HCT116 (cell line): Measurements from ENCODE around the gene TNNI2.

Source experiments
- EZH2 ChIP-seq: fragments of 200-600 bp; sonication (generic); IDR thresholded peaks from 2 replicates; pipeline ENCODE4 v1.6.1; 2017; ENCODE audit warnings: antibody characterized with exemption, mixed run types
- EZH2phosphoT487 ChIP-seq: fragments of 200-600 bp; IDR thresholded peaks from 2 replicates; pipeline ENCODE4 v1.6.1; 2018; ENCODE audit warnings: antibody characterized with exemption, borderline replicate concordance
- FOSL1 ChIP-seq: IDR thresholded peaks from 2 replicates; pipeline ENCODE4 v1.6.1; 2012; ENCODE audit warnings: low read depth
- POLR2A ChIP-seq: IDR thresholded peaks from 2 replicates; pipeline ENCODE4 v1.7.0; 2011; ENCODE audit warnings: borderline replicate concordance; ENCODE audit not compliant: insufficient read depth, insufficient read length; ENCODE audit errors: extremely low read depth
- RAD21 ChIP-seq: IDR thresholded peaks from 2 replicates; pipeline ENCODE4 v1.6.1; 2012; ENCODE audit warnings: low read depth, mild to moderate bottlenecking
- TCF7L2 ChIP-seq: IDR thresholded peaks from 2 replicates; pipeline ENCODE4 v1.7.0; 2011; ENCODE audit warnings: borderline replicate concordance, inconsistent platforms; ENCODE audit not compliant: insufficient read depth, insufficient read length; ENCODE audit errors: extremely low read depth
- YY1 ChIP-seq: IDR thresholded peaks from 2 replicates; pipeline ENCODE4 v1.6.1; 2011; ENCODE audit warnings: low read length, low read depth, moderate library complexity, mild to moderate bottlenecking; ENCODE audit not compliant: insufficient replicate concordance; ENCODE audit errors: extremely low read depth
- ZNF274 ChIP-seq: fragments of 200-500 bp; sonication (Bioruptor generic); IDR thresholded peaks from 2 replicates; pipeline ENCODE4 v1.6.1; 2014; ENCODE audit warnings: mild to moderate bottlenecking, low read depth, low read length, inconsistent platforms
- TF ChIP-seq, protein P1 (sequence below), 3 experiments: fragments of 200-600 bp in 1 of 3; sonication (generic) in 1 of 3; IDR thresholded peaks in 2 of 3; conservative IDR thresholded peaks in 1 of 3; 2 replicates each; pipeline ENCODE4 v1.5.1; 2012 to 2017; ENCODE audit warnings: low read depth in 2 of 3, low read length in 2 of 3, antibody characterized with exemption in 1 of 3, borderline replicate concordance in 1 of 3, control low read depth in 1 of 3, mild to moderate bottlenecking in 1 of 3, mixed read lengths in 1 of 3, mixed run types in 1 of 3, moderate library complexity in 1 of 3; ENCODE audit not compliant: insufficient read depth in 1 of 3

DNA sequence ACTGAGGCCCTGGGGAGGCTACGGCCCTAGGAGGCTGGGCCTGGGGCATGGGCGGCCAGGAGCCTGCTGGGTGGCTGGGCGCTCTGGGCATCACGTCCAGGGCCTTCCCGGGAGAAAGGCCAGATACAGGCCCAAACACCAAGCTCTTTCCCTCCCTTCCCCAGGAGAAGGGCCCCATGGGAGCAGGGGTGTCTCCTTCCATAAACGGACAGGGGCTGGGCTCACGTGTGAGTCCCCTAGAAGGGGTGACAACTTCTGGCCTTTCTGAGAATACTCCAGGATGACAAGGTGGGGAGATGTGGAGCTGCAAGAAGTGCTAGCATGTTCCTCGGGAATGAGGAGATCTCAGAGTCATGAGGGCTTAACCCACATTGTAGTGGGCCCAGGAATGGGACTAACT lies 23.5 kb upstream of the TNNI2 start:
- TF ChIP-seq TCF7L2: no peak
- no peak for TF ChIP-seq EZH2phosphoT487
- TF ChIP-seq RAD21: no peak
- no peak for TF ChIP-seq YY1
- no peak for TF ChIP-seq EZH2
- TF ChIP-seq FOSL1: no peak
- TF ChIP-seq, protein P1, sequence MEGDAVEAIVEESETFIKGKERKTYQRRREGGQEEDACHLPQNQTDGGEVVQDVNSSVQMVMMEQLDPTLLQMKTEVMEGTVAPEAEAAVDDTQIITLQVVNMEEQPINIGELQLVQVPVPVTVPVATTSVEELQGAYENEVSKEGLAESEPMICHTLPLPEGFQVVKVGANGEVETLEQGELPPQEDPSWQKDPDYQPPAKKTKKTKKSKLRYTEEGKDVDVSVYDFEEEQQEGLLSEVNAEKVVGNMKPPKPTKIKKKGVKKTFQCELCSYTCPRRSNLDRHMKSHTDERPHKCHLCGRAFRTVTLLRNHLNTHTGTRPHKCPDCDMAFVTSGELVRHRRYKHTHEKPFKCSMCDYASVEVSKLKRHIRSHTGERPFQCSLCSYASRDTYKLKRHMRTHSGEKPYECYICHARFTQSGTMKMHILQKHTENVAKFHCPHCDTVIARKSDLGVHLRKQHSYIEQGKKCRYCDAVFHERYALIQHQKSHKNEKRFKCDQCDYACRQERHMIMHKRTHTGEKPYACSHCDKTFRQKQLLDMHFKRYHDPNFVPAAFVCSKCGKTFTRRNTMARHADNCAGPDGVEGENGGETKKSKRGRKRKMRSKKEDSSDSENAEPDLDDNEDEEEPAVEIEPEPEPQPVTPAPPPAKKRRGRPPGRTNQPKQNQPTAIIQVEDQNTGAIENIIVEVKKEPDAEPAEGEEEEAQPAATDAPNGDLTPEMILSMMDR (IDR thresholded peaks at IDR 0.05 in 2 of 3, conservative IDR thresholded peaks at IDR 0.05 in 1 of 3; ENCODE audit: borderline replicate concordance in 1 of 3, insufficient read depth in 1 of 3, low read depth in 2 of 3, low read length in 2 of 3): no peak
- TF ChIP-seq POLR2A: no peak
- TF ChIP-seq ZNF274: no peak
